GM19351 (cell line): ENCODE measurements around the gene SLC9A2.

Experiments
- ATAC-seq: cut with Tn5 transposase; IDR thresholded peaks from one replicate; pipeline ENCODE4 v1.9.1; 2021; ENCODE audit warnings: mild to moderate bottlenecking, moderate library complexity; ENCODE audit not compliant: unreplicated experiment

The SLC9A2 gene

GRCh38 chr2:102618452-102619413 is 620 bp upstream of the SLC9A2 start:
- peak; percentile 23 for ATAC-seq

- no peak for ATAC-seq
Measured at GRCh38 chr2:102620332-102620731, 979 bp downstream of the SLC9A2 start.

DNA sequence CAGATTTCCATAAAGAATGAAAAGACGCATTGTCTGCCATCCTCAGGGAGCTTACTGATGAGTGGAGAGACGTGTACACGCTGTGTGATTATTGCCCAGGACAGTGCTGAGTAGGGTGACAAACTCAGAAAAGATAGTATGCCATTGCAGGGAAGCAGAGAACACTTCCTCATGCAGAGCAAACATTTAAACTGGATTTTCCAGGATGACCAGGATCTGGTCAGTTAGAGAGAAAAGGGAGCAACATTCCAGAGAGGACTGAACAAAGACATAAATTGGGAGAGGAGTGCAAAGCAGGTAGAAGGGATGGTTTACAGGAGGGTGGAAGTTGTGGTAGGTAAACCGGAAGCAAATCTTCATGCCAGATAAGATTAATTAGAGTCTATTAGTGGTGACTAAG is 2.3 kb downstream of the SLC9A2 start:
- ATAC-seq: no peak

DNA sequence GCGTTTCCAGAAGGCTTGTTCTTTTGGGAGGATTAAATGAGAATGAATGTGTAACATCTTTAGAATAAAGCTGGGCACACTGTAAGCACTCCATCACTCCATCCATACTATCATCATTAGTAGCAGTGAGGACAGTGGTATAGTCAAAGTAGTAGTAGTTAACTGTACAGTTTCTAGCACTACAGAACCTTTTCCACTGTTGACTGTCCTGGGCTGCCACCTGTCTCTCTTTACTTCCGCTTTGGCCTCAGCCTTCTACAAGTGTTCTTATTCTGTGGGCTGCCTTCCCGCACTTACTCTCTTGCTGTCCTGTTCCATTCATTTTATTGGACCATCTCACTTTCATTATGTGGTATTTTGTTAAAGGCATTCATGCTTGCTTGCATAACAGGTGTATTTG is 3.3 kb downstream of the SLC9A2 start:
- ATAC-seq: peak; percentile 57

DNA sequence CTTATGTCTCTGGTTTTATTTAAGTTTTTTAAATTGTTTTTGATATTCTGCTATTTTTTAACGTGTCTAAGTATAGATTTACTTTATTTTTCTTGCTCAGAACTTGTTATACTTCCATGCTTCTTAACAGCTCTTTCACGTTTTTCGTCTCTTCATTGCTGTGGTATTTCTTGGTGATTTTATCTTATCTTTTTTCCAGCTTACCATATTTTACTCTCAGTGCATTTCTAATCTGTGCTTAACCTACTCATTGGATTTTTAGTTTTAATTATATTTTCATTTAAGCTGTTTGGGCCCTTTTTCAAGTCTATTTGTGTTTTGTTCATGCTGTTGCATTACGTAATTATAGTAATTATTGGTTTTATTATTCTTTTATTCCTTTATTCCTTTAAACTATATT is 11.1 kb downstream of the SLC9A2 start:
- ATAC-seq: no peak

DNA sequence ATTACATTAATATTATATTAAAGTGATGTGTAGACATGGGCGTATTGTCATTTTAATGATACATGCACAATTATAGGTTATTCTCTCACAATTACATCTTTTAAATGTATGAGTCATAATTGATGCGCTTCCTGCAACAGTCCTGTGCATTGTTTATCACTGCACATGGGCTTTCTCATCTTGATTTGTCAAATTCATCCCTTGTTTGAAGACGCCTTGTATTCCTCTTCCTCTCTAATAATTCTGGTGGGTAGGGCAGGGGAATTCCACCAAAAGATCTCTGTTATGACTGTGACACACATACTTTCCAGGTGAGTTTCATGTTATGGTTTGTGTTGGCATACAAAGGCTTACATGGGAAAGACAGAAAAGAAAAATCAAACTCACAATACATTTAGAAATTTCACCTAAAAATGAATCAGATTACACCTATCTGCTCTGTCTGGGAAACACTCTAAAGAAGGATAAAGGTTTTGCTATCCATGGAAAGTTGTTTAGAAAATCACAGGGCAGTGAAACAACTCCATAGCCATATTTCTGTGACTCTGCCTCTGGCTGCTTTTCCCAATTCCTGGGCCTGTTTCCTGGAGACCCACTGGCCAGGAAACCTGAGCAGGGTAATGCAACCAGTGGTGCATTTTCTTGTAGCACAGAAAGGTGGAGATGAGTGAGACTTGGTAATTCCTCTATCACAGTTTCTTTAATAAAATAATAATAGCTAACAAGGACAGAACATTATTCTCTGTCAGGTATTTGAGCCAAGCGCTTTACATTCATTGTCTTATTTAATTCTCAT is 13.2 kb downstream of the SLC9A2 start:
- ATAC-seq: no peak

GRCh38 chr2:102634831-102635241 is 15.5 kb downstream of the SLC9A2 start:
- ATAC-seq: no peak

- no peak for ATAC-seq
Measured at GRCh38 chr2:102635317-102635716, 16.0 kb downstream of the SLC9A2 start.

DNA sequence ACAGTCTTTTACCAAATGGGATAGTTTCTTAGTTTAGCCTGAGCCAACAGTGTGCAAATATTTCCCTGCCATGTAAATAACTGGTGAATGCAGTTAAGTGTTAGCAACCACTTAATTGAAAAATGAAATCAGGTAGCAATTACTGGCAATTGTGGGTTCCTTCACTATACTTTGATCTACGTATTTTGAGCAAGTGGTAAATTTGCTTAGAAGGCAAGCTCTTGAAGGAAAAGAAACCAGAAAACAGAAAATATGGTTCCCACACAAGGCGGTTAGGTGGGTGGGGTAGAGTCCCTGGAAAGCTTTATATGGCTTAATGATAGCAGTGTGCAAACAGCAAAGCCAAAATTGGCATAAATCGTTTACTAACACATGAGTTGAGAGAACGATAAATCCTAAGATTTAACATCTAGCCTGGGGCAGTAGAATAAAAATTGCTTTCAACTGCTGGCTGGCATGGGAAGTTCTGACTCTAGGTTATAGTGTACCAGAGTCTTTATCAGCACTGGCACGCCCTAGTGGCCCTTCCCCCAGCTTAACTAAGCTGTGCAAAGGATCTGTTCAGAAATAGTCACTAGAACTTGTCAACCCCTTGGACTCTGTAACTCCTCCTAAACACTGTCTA is 17.0 kb downstream of the SLC9A2 start:
- no peak for ATAC-seq

DNA sequence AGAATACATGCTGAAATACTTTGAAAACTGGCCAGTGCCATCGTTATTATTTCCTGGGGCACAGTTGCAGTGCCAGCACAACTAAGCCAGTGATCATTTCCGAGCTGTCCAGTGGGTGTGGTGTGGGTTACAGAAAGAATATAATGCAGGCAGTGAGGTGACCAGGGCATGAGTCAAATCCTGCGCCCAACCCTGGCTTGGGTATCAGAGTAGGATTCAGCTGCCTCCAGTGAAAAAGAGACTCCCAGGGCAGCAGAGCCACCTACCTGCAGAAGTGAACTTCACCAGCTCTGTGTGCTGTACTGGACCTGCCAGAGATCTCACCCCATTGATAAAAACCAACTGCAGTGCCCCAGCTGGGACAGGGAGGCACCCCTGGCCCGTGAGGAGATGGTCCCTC is 18.0 kb downstream of the SLC9A2 start:
- no peak for ATAC-seq

DNA sequence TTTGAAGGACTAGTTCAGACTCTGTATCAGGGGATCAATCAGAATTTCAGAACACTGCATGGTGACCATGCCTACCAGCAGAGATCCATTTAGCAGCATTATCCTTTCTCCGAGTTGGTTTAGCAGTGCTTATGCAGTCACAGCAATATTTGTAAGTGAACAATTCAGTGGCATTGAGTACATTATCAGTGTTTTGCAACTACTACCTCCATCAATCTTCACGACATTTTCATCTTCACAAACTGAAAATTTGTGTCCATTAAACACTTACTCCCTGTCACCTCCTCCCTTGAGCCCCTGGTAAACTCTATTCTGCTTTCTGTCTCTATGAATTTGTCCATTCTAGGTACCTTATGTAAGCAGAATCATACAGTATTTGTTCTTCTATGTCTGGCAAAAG is 20.1 kb downstream of the SLC9A2 start:
- no peak for ATAC-seq

DNA sequence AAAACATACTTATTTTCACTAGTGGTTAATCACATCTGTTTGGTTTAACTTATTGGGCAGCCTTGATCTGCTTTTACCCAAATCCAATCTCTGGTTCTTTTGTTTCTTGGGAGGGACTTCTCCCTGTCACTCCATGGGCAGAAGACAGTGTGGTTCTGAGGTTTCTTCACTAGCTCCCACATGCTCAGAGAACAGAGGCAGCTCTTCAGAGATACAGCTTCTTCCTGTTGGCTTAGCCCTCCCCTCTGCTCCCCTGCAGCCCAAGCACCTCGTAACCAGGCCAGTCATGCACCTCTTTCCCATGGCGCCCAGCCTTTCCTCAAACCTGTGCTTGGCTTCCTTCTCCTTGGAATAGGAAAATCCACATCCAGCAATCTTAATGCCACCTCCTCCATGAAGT is 32.8 kb downstream of the SLC9A2 start:
- no peak for ATAC-seq

DNA sequence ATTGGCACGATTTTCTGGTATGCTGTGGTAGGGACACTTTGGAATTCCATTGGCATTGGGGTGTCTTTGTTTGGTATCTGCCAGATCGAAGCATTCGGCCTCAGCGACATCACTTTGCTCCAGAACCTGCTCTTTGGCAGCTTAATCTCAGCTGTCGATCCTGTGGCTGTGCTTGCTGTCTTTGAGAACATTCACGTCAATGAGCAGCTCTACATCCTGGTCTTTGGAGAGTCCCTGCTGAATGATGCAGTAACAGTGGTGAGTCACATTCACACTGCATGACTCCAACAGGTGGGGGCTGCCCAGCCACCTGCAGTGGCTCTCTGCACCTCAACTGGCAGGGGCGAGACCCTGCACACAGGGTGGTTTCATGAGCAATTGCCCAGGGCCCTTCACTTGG is 38.4 kb downstream of the SLC9A2 start:
- ATAC-seq: peak; percentile 65

GRCh38 chr2:102660070-102660469 is 40.7 kb downstream of the SLC9A2 start:
- ATAC-seq: no peak

DNA sequence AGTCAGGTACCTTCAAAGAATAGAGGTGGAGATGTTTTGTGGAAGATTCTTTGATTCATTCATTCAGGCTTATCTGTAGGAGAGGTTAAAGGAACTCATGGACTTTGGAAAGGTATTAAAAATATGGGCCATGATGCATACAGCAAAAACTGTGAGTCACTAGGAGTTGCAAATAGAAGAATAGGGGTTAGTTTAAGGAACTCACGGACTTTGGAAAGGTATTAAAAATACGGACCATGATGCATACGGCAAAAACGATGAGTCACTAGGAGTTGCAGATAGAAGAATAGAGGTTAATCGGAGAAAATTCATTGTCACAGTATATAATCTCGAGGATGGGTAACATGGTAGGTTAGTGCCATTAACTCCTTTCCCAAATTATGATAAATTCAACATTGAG is 41.2 kb downstream of the SLC9A2 start:
- ATAC-seq: no peak

DNA sequence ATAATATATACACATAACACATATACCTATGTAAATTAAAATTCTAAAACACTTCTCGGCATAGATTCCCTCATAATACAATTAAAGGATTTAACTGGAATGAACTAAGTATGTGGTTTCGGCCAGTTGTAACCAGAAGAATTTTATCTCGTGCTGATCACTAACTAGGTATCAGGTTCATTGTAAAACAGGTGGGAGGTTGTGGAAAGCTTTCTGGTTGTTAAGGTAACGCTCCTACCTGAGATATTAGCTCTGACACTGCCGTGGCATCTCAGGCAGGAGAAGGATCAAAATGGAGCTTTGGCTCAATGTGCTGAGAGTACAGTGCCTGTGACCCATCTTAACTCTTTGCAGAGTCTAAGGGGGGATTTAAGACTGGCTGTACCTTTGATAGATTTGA is 42.5 kb downstream of the SLC9A2 start:
- ATAC-seq: no peak

- ATAC-seq: no peak
Measured at GRCh38 chr2:102662833-102663232, 43.5 kb downstream of the SLC9A2 start.

DNA sequence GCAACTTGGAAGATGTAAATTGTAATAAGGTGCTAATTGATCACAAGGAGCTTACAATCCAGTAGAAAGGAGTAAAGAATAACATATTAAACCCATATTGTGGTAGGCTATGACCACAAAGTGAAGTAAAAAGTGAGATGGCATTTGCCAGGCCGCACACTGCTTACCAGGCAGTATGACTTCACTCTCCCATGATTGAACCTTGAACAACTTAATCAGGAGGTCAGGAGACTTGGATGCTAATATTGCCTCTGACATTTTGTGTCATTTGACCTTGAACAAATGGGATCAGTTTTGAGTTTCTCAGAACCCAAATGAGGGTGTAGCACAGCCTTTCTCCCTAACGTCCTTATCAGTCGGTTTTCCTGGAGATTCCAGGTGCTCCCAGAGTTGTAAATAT is 44.0 kb downstream of the SLC9A2 start:
- ATAC-seq: no peak

GRCh38 chr2:102664471-102664909 is 45.1 kb downstream of the SLC9A2 start:
- peak; percentile 81 for ATAC-seq

DNA sequence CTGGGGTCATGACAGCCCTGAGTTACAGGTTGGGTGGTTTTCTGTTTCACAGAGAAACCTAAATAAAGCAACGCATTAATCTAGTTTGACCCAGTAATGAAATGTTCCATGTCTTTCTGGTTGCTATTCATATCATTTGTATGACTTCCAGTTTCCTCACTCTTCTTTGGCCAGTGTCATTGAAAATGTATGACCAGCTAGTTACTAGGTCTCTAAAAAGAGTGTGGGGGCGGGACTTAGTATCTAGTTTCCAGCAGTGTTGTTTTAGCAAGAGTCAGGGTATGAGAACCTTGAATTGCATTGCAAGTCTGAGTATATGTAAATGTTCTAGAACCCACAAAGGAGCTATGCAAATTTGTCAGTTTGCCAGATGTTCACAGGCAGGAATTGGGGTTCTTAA is 47.7 kb downstream of the SLC9A2 start:
- peak; percentile 51 for ATAC-seq

DNA sequence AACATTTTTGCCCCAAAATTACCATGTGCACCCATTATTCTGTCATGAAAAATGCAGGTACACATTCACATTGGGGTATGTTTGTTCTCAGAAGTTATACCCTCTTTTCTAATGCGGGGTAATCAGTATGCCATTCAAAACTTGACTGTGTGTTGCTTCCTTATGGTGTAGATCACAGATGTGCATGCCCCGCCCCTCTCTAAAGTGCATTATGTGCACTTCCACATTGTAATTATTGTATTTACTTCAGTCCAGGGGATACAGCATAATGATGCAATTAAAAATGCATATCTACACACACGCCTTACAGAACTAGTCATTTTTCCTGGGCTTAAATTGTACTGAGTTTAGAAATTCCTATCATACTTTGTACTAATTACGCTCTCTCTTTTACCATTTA is 48.8 kb downstream of the SLC9A2 start:
- no peak for ATAC-seq
